ENCODE measurements around the gene GALNT14. TPM values are rescaled to one million over a fixed set of nuclear protein-coding genes. Genes with fewer than 3 reads are reported as not detected.

Gene GALNT14
- total RNA-seq, 1 donor from 2014 or later: 54.6 TPM

DNA sequence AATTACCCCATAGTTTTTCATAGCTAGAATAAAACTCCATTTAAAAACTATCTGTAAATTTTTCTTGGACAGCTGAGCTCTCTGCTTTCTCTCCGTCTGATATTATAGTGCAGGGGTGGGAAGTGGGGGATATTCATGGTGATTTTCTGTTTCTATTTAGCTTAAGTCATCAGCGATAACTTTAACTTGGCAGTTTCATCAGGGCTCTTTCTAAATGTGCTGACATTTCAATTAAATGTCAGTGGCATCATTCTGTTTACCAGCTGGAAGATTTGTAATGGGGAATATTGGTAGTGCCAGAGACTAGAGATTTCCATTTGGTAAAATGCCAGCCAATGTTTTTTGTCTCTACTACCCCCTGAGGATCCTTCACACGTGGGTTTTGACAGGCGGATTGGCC is 277.5 kb downstream of the GALNT14 start:
- TF ChIP-seq, protein P1, sequence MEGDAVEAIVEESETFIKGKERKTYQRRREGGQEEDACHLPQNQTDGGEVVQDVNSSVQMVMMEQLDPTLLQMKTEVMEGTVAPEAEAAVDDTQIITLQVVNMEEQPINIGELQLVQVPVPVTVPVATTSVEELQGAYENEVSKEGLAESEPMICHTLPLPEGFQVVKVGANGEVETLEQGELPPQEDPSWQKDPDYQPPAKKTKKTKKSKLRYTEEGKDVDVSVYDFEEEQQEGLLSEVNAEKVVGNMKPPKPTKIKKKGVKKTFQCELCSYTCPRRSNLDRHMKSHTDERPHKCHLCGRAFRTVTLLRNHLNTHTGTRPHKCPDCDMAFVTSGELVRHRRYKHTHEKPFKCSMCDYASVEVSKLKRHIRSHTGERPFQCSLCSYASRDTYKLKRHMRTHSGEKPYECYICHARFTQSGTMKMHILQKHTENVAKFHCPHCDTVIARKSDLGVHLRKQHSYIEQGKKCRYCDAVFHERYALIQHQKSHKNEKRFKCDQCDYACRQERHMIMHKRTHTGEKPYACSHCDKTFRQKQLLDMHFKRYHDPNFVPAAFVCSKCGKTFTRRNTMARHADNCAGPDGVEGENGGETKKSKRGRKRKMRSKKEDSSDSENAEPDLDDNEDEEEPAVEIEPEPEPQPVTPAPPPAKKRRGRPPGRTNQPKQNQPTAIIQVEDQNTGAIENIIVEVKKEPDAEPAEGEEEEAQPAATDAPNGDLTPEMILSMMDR (IDR thresholded peaks at IDR 0.05; ENCODE audit: insufficient read depth, low read length, poor library complexity, severe bottlenecking): no peak
- H3K36me3 ChIP-seq (ENCODE audit: control insufficient read depth, insufficient read depth, low read length): no peaks in the 10 kb centered on the region
- no peak overlapping the region for H3K4me3 ChIP-seq (ENCODE audit: low read depth, low read length)
- DNase-seq (ENCODE audit: low read depth): no peak
- H3K27me3 ChIP-seq (ENCODE audit: control insufficient read depth, insufficient read depth, low read length): no peaks in the 10 kb centered on the region

Other genes starting within 250 kb of the GALNT14 start
- 0.58 and 1.4 TPM in 2 replicates for gene CAPN14, start 79.1 kb upstream of the GALNT14 start, total RNA-seq
- gene EHD3, start 95.7 kb upstream of the GALNT14 start, total RNA-seq: 11.4 and 14.9 TPM in 2 replicates

All from kidney epithelial cell (primary cell).